GM12891 (cell line): ENCODE measurements around the gene USP15.
"Not testable (repeated sequence)": the region's sequence is repeated elsewhere in the genome, so short reads cannot be mapped to it uniquely, and the experiment has no call there.

Source experiments
- DNase-seq: peaks from one replicate; pipeline ENCODE4 v3.0.0; 2011; ENCODE audit warnings: low spot score; ENCODE audit not compliant: insufficient read length
- FAIRE-seq: peaks from 2 replicates; lab custom pipeline; 2011; peaks lifted over from hg19 to GRCh38; lab: Jason Lieb, UNC
- PAX5 ChIP-seq: IDR thresholded peaks from 2 replicates; pipeline ENCODE4 v1.6.1; 2011; ENCODE audit warnings: low read length, moderate library complexity, mild to moderate bottlenecking; ENCODE audit not compliant: insufficient read depth, severe bottlenecking
- POLR2A ChIP-seq: IDR thresholded peaks from 2 replicates; pipeline ENCODE4 v1.6.1; 2011; ENCODE audit warnings: low read depth, low read length, control low read depth
- POLR2AphosphoS5 ChIP-seq: IDR thresholded peaks from 2 replicates; pipeline ENCODE4 v1.6.1; 2011; ENCODE audit warnings: low read depth, low read length, control low read depth
- POU2F2 ChIP-seq: IDR thresholded peaks from 2 replicates; pipeline ENCODE4 v1.6.1; 2011; ENCODE audit warnings: low read depth, mild to moderate bottlenecking, control low read depth, low read length, moderate library complexity
- SPI1 ChIP-seq: IDR thresholded peaks from 2 replicates; pipeline ENCODE4 v1.6.1; 2011; ENCODE audit warnings: low read depth, low read length, control low read depth
- TAF1 ChIP-seq: IDR thresholded peaks from 2 replicates; pipeline ENCODE4 v1.6.1; 2011; ENCODE audit warnings: low read depth, low read length, control low read depth

USP15 gene

DNA sequence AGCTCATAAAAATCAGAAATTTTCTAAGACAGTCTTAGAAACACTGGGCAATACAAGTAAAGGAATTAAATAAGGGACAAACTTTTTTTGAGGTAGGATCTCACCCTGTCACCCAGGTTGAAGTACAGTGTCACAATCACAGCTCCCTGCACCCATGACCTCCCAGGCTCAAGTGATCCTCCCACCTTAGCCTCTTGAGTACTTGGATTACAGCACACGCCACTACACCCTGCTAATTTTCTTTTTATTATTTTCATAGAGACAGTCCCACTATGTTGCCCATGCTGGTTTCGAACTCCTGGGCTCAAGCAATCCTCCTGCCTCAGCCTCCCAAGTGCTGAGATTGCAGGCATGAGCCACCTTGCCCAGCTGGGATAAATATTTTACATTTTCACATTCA lies 90.3 kb downstream of the USP15 start:
- FAIRE-seq = no peak
- no peak for DNase-seq
- TF ChIP-seq POLR2AphosphoS5 = no peak
- TF ChIP-seq SPI1 = no peak
- TF ChIP-seq PAX5 = no peak
- TF ChIP-seq TAF1 = no peak

DNA sequence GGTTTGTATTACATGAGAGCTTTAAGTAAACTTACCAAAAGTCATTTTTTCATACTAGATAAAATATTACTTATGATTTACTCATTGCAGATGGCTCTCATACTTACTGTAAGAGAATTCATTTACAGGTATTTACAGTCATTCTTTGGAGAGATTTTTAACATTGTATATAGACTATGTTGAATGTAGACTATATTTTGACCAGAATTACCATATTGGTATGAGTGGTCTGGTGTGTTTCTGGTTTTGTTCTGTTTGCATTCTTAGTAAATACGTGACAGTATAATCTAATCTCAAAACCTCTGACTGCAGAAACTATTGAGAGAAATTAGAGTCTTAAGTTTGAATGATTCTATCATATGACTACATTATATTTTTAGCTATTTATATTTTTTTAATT lies 91.1 kb downstream of the USP15 start:
- FAIRE-seq = no peak
- no peak for TF ChIP-seq POU2F2
- no peak for TF ChIP-seq SPI1
- no peak for TF ChIP-seq PAX5
- TF ChIP-seq TAF1 = no peak
- TF ChIP-seq POLR2A = no peak
- no peak for TF ChIP-seq POLR2AphosphoS5

DNA sequence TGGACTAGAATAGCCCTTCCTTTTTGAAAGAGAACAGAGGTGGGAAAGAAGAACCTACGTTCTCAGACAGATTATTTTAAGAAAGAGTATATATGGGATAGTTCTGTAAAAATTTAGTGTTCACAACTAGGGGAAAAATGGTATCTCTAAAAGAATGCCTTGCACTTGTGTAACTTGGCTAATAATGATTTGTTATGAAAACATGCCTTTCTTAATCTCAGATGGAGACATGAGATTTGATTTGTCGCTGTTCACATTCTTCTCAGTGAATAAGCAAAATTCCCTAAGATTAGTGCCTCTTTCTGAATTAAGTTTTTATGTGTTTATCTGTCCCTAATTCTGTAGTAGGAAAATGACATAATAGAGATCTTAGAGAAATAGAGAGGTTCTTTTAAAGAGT lies 100.8 kb downstream of the USP15 start:
- FAIRE-seq = no peak
- DNase-seq = no peak
- no peak for TF ChIP-seq PAX5
- TF ChIP-seq POLR2AphosphoS5 = no peak
- no peak for TF ChIP-seq POU2F2
- no peak for TF ChIP-seq POLR2A
- TF ChIP-seq TAF1 = no peak
- TF ChIP-seq SPI1 = no peak

More for the DNA sequence above, 91.1 kb downstream of the USP15 start:
- DNase-seq = no peak

DNA sequence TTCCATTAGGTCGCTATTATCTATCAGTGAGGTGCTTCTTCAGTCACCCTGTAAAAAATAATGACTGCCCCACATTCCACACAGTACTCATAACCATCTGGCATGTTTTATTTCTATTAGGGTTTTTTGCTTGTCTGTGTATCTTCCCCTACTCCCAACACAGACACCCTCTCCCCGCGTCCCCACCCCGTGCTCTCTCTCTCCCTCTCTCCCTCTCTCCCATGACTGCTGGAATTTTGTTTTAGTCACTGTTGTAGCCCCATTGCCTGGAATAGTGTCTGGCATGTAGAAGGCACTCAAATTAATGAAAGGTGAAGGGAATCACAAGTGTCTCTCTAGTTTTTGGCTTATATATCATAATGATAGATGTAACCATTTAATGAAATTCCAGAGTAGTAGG lies 103.3 kb downstream of the USP15 start:
- DNase-seq (no peak), FAIRE-seq (no peak)
- TF ChIP-seq POU2F2 (no peak), SPI1 (no peak), POLR2AphosphoS5 (no peak), POLR2A (no peak), PAX5 (no peak), TAF1 (no peak)

DNA sequence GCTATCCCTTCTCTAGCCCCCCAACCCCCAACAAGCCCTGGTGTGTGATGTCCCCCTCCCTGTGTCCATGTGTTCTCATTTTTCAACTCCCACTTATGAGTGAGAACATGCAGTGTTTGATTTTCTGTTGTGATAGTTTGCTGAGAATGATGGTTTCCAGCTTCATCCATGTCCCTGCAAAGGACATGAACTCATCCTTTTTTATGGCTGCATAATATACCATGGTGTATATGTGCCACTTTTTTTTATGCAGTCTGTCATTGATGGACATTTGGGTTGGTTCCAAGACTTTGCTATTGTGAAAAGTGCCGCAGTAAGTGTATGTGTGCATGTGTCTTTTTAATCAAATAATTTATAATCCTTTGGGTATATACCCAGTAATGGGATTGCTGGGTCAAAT lies 104.5 kb downstream of the USP15 start:
- not testable (repeated sequence) for FAIRE-seq, DNase-seq

DNA sequence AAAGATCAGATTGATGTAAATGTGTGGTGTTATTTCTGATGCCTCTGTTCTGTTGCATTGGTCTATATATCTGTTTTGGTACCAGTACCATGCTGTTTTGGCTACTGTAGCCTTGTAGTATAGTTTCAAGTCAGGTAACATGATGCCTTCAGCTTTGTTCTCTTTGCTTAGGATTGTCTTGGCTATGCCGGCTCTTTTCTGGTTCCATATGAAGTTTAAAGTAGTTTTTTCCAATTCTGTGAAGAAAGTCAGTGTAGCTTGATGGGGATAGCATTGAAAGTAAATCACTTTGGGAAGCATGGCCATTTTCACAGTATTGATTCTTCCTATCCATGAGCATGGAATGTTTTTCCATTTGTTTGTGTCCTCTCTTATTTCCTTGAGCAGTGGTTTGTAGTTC lies 105.6 kb downstream of the USP15 start:
- not testable (repeated sequence) for DNase-seq, FAIRE-seq

DNA sequence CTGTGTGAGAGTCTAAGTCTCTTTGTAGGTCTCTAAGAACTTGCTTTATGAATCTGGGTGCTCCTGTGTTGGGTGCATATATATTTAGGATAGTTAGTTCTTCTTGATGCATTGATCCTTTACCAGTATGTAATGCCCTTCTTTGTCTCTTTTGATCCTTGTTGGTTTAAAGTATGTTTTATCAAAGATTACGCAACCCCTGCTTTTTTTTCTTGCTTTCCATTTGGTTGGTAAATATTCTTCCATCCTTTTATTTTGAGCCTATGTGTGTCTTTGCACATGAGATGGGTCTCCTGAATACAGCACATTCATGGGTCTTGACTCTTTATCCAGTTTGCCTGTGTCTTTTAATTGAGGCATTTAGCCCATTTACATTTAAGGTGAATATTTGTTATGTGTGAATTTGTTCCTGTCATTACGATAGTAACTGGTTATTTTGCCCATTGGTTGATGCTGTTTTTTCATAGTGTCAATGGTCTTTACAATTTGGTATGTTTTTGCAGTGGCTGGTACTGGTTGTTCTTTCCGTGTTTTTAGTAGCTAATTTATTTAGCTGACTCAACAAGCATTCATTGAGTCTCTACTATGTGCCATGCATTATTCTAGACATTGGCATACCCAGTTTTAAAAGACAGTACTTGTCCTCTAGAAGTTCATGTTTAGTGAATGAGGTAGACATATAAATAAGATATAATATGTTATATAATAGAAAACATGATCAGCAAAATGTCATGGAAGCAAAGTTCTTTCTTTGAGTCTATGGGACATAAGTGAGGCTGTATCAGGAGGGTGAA lies 108.4 kb downstream of the USP15 start:
- FAIRE-seq, DNase-seq: not testable (repeated sequence)

DNA sequence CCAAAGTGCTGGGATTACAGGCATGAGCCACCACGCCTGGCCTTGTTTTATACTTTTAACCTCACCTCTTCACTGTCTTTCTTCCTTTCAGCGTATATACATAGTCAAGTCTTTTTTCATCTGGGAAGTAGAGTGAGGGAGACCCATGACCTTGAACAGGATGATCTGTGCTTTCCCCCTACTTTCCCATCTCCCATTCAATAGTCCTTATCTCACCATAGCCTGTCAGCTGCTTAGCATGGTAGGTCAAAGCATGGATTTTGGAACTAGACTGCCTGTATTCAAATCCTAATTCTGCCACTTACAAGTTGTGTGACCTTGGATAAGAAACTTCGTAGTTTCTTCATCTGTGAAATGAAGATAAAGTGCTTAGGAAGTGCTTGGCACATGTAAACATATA lies 110.0 kb downstream of the USP15 start:
- FAIRE-seq (no peak), DNase-seq (no peak)
- TF ChIP-seq SPI1 (no peak), POLR2A (no peak), TAF1 (no peak), PAX5 (no peak), POU2F2 (no peak), POLR2AphosphoS5 (no peak)

DNA sequence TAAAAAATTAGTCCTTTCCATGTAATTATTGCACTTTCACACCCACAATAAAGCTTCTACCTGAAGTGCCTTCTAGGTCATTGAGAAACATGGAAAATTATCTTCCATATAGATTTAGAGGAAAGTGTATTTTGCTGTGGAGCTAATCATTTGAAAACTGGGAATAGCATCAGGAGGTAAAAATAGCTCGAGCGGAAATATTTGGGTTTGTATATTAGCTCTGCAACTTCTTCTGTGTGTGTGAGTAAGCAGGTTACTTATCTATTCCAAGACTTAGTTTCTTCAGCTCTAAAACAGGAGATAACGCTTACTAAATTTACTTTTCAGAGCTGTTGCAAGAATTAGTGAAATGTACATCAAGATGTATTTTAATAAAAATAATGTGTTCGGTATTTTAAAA lies 111.5 kb downstream of the USP15 start:
- FAIRE-seq (no peak), DNase-seq (no peak)
- TF ChIP-seq POLR2A (no peak), PAX5 (no peak), POLR2AphosphoS5 (no peak), POU2F2 (no peak), SPI1 (no peak), TAF1 (no peak)

DNA sequence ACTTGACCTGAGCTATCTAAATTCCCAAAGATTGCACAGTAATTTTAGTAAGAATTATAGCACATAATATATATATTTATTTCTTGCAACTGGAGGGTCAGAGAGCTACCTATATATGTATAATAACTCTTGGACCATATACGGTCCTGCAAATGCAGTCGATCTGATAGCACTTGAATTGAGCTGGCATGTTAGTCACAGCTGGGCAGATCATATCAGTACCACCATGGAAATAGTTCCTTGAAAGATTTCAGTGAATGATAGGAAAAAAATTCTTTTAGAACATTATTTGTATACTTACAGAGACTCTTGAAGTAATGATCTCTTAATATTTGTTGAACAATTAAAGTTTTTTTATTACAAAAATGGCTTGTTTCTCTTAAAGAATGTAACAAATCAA lies 111.9 kb downstream of the USP15 start:
- DNase-seq (no peak), FAIRE-seq (no peak)
- TF ChIP-seq POLR2A (no peak), POU2F2 (no peak), SPI1 (no peak), PAX5 (no peak), POLR2AphosphoS5 (no peak), TAF1 (no peak)

DNA sequence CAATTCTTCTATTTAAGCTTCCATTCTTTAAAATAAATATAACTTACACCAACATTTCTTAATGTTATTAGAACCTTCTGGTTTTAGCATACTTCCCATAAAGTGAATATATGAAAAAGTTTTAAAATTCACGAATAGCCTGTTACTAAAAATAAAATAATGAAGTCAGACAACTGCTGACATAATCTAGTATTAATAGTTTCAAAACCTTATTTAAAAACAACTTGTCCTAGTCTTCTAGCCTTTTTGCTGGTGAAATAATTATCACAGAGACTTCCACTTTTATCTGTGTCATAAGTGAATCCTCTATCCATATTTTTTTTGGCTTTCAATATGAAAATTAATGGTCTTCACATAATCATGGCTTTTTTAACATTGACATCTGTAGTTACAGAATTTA lies 112.6 kb downstream of the USP15 start:
- FAIRE-seq (no peak), DNase-seq (no peak)
- TF ChIP-seq TAF1 = no peak
- no peak for TF ChIP-seq SPI1
- TF ChIP-seq POLR2AphosphoS5 = no peak
- no peak for TF ChIP-seq POLR2A
- TF ChIP-seq PAX5 = no peak
- no peak for TF ChIP-seq POU2F2
